Aorta (tissue), 5 donors: ENCODE data around the gene EBF4. TPM values are rescaled to one million over a fixed set of nuclear protein-coding genes. Genes with fewer than 3 reads are reported as not detected.
"Not testable (repeated sequence)": the region's sequence is repeated elsewhere in the genome, so short reads cannot be mapped to it uniquely, and the experiment has no call there.

Experiments used
- ATAC-seq: fragments of 200-7000 bp; cut with Tn5 transposase; one replicate; pipeline ENCODE4 v1.9.1; 2022; ENCODE audit warnings: moderate library complexity; ENCODE audit not compliant: low FRiP score
- DNase-seq, 2 donors: peaks; one replicate each; pipeline ENCODE4 v3.0.0-alpha.2; 2020
- H3K27ac ChIP-seq, 2 donors: one replicate each; pipeline ENCODE4 v1.5.1; 2013; ENCODE audit warnings: low read length in 2 of 2, mild to moderate bottlenecking in 2 of 2, moderate library complexity in 2 of 2, control low read depth in 1 of 2, inconsistent platforms in 1 of 2, low read depth in 1 of 2
- H3K27me3 ChIP-seq, 2 donors: one replicate each; pipeline ENCODE4 v1.6.1; 2013; ENCODE audit warnings: control low read depth in 1 of 2, low read length in 1 of 2, mild to moderate bottlenecking in 1 of 2, moderate library complexity in 1 of 2; ENCODE audit not compliant: insufficient read depth in 2 of 2, control insufficient read depth in 1 of 2
- H3K36me3 ChIP-seq, 2 donors: one replicate each; pipeline ENCODE4 v1.6.1; 2013; ENCODE audit warnings: control low read depth in 1 of 2, low read length in 1 of 2, mild to moderate bottlenecking in 1 of 2; ENCODE audit not compliant: insufficient read depth in 2 of 2, control insufficient read depth in 1 of 2
- H3K4me1 ChIP-seq, 2 donors: one replicate each; pipeline ENCODE4 v1.6.1; 2013; ENCODE audit warnings: low read length in 2 of 2, control low read depth in 1 of 2, mild to moderate bottlenecking in 1 of 2, moderate library complexity in 1 of 2; ENCODE audit not compliant: insufficient read depth in 2 of 2, control insufficient read depth in 1 of 2
- H3K4me3 ChIP-seq, 2 donors: one replicate each; pipeline ENCODE4 v1.5.1; 2013; ENCODE audit warnings: low read length in 2 of 2, control low read depth in 1 of 2, mild to moderate bottlenecking in 1 of 2
- H3K9me3 ChIP-seq: one replicate; pipeline ENCODE4 v1.6.1; 2013; ENCODE audit warnings: mild to moderate bottlenecking, low read length; ENCODE audit not compliant: control insufficient read depth
- WGBS, 2 donors: extraction: QIAGEN DNeasy Blood & Tissue Kit; methylation state at CpG; one replicate each; pipeline ENCODE4 v1.1.7; 2013; 5-methylcytosine and 5-hydroxymethylcytosine counted together
- intact Hi-C, 2 donors: fragments of 100-400 bp; cut with DNase I; formaldehyde crosslinking; loops; one replicate each; pipeline versions ENCODE4 v1.14.2 to v1.15.0; 2022
- polyA plus RNA-seq, 2 donors: library from polyadenylated mRNA; stranded (reverse); fragments of 200-250 nt; gene quantifications; one replicate each; pipeline ENCODE4 v1.2.3, GENCODE V29; 2013
- total RNA-seq, 2 donors: library from RNA; stranded (reverse); fragmentation: NEBNext Ultra II Directional; extraction: Animal tissue kit (Norgen Biotek cat#: 25700); gene quantifications; one replicate each; pipeline ENCODE4 v1.2.1, GENCODE V29; 2021
- donor health status: healthy with polysubstance abuse.
- donor health status: Bipolar disorder and iron deficiency.
- donor health status: DM: no; HTN: no; CAD: no.
- donor health status: DM: no; HTN: no; CAD: no.
- donor health status: DM: yes; HTN: yes; CAD: no.

EBF4 gene
- total and polyA plus RNA-seq, 4 donors: 10.8 to 30.3 (median 18.3) TPM

DNA sequence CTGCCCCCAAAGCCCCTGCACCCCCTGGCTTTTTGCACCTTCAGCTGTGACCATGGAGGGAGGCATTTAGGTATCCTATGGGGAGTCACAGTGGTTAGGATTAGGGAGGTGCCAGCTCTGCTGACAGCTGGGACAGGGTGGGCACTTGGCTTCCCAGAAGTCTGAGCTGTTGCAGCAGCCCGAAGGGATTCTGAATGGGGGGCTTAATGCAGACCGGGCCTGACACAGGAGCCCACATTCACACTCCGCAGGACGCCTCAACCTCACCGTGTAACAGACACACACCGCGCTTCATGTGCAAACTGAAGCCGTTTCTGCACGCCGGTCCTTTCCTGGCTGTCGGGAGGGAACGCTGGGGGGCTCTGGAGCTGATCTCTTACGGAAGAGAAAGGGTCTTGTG, 1.9 kb downstream of the EBF4 start:
- H3K9me3 ChIP-seq: no peaks in the 10 kb centered on the region
- DNase-seq (peak in 1 of 2 donors; percentile 71), ATAC-seq (no peak)
- H3K36me3 ChIP-seq: no peaks in the 10 kb centered on the region
- H3K4me1 ChIP-seq: no peaks in the 10 kb centered on the region
- 79 to 85% methylated on average over 13 of the region's 13 CpGs for WGBS, 2 donors
- intact Hi-C loops: loop anchor here in 1 of 2 donors (5.0 kb wide), 1 partner anchor 158 kb away; no protein-coding TSS in a partner anchor
- no peak overlapping the region for H3K4me3 ChIP-seq
- H3K27ac ChIP-seq: no peak overlapping the region
- no peaks in the 10 kb centered on the region for H3K27me3 ChIP-seq

DNA sequence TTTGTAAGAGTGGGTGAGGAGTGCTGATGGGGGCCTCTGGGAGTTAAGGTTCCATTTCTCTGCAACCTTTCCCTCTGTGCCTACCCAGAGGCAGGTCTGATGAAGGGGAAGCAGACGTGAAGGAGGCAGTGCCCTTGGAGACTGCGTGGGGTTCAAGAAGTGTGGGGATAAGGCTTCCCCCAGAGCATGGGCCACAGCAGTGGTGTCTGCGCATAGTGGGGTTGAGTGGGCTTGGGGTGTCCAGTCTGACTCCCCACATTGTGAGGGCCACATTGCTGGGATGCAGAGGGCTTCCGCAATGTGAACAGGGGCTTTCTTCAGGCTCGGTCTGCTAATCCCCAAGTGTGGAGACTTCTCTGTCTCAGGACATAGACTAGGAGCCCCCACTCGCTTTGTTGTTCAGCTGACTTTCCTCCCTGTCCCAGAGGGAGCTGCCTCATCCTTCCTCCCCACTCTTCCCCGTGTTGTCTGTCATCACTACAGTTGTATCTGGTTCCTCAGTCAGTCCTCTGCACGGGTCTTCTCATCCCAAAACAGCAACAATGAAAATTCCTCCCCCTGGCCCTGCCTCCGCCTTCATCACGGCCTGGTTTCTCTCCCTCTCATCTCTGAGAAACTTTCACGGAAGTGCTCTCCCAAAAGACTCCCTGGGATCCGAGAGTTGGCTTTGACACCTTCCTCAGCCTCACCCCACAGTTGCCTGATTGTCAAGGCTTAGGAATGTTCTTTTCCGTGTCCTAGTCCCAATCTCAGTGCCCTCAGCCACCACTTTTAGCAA, 2.8 kb downstream of the EBF4 start:
- H3K27ac ChIP-seq: no peak overlapping the region
- intact Hi-C loops: no loop called here
- H3K4me1 ChIP-seq: no peaks in the 10 kb centered on the region
- no peak overlapping the region for H3K4me3 ChIP-seq
- no peak for ATAC-seq
- H3K27me3 ChIP-seq: no peaks in the 10 kb centered on the region
- H3K36me3 ChIP-seq: no peaks in the 10 kb centered on the region
- peak in 1 of 2 donors; percentile 59 for DNase-seq
- 86 to 93% methylated on average over 13 of the region's 13 CpGs for WGBS, 2 donors
- no peaks in the 10 kb centered on the region for H3K9me3 ChIP-seq

DNA sequence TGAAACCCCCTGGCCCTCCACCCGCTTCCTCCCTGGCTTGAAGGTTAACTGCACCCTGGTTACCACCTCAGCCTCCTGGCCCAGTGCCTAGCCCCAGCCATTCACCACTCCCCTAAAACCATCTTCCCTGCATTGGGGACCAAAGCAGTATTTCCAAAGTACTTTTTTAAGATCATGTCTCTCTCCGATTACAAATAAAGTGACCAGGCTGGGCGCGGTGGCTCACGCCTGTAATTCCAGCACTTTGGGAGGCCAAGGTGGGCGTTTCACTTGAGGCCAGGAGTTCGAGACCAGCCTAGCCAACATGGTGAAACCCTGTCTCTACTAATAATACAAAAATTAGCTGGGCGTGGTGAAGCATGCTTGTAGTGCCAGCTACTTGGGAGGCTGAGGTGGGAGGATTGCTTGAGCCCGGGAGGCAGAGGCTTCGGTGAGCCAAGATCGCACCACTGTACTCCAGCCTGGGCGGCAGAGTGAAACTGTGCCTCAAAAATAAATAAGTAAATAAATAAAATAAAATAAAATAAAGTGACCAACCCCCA, 3.5 kb downstream of the EBF4 start:
- H3K27ac ChIP-seq, H3K9me3 ChIP-seq, ATAC-seq, H3K36me3 ChIP-seq, H3K4me1 ChIP-seq, H3K4me3 ChIP-seq, intact Hi-C loops, H3K27me3 ChIP-seq: not testable (repeated sequence)
- peak in 1 of 2 donors; percentile 9 for DNase-seq
- WGBS, 2 donors: 97 to 100% methylated on average over 12 of the region's 12 CpGs

DNA sequence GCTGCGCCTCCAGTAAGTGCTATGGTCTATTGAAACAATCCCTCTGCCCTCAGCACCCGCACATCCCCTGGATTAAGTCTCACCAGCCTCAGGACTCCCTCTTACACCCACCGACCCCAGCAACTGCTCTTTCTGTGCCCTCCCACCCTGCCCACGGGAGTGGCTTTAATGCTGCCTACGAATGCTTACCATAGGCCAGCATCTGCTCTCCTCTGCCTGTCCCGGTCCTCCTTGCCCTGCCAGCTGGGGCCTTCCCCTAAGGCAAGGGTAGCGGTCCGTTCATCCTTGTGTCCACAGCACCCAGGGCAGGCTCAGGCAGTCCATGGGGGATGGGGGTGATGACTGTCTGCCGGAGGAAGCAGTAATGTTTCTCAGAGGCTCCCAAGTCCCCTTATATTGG, 4.1 kb downstream of the EBF4 start:
- intact Hi-C loops: no loop called here

DNA sequence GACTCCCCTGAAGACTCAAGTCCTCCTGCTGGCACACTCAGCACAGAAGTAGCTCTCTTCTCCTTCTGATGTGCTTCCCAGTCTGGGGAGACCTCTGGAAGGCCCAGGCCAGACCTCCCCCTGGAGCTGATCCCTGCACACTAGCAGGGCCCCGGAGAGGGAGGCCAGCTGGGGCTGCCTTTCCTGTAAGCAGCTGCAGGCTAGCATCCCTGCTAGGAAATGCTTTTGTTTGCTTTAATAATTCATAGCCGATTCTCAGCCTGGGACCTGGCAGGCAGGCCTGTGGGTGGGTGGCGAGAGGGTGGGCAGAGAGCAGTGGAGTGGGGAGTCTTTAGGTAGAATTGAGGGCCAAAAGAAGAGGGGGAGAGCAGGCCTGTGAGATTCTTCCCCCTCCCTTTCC, 5.2 kb downstream of the EBF4 start:
- DNase-seq (peak in 1 of 2 donors; percentile 39), ATAC-seq (no peak)
- Histone ChIP-seq H3K9me3 (no peaks in the 10 kb centered on the region), H3K36me3 (no peaks in the 10 kb centered on the region), H3K27ac (no peak overlapping the region), H3K4me3 (no peak overlapping the region), H3K27me3 (no peaks in the 10 kb centered on the region), H3K4me1 (no peaks in the 10 kb centered on the region)
- intact Hi-C loops: no loop called here
- 71 to 83% methylated on average over 3 of the region's 3 CpGs for WGBS, 2 donors

More for the DNA sequence above, 4.1 kb downstream of the EBF4 start:
- Histone ChIP-seq H3K27ac (no peak overlapping the region), H3K9me3 (no peaks in the 10 kb centered on the region), H3K4me3 (no peak overlapping the region), H3K36me3 (no peaks in the 10 kb centered on the region), H3K4me1 (no peaks in the 10 kb centered on the region), H3K27me3 (no peaks in the 10 kb centered on the region)
- WGBS, 2 donors: 96 to 98% methylated on average over 9 of the region's 9 CpGs
- ATAC-seq (no peak), DNase-seq (peak in 1 of 2 donors; percentile 20)

DNA sequence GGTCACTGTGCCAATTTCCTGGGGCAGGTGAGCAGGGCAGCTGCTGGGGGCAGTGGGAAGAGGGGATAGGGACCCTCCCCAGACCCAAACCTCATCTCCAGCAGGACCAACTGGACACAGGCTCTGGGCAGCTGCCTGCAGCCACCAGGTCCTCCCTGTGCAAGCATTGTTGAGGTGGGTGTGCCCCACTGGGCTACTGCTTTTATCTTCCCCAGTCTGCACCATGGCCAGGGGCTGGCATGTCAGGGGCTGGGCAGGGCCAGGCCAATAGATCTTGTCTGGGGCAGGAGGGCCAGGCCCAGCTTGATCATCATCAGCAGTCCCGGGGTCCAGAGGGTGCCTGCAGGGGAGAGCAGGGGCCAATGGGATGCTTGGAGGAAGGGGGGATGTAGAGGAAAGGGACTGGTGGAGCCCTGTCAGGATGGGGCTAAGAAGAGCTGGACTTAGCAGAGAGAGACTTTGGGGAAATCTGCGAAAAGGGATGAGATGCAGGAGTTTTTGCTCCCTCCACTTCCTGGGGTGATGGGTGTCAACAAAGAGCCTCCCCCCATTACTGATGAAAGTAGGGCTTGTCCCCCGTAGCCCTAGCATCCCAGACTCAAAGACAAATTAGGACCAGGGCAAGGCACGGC, 5.7 kb downstream of the EBF4 start:
- WGBS, 2 donors: 83 to 94% methylated on average over 4 of the region's 4 CpGs
- no peak overlapping the region for H3K4me3 ChIP-seq
- no peaks in the 10 kb centered on the region for H3K36me3 ChIP-seq
- ATAC-seq (no peak), DNase-seq (no peak)
- intact Hi-C loops: no loop called here
- H3K27me3 ChIP-seq: no peaks in the 10 kb centered on the region
- no peaks in the 10 kb centered on the region for H3K4me1 ChIP-seq
- no peaks in the 10 kb centered on the region for H3K9me3 ChIP-seq
- no peak overlapping the region for H3K27ac ChIP-seq

DNA sequence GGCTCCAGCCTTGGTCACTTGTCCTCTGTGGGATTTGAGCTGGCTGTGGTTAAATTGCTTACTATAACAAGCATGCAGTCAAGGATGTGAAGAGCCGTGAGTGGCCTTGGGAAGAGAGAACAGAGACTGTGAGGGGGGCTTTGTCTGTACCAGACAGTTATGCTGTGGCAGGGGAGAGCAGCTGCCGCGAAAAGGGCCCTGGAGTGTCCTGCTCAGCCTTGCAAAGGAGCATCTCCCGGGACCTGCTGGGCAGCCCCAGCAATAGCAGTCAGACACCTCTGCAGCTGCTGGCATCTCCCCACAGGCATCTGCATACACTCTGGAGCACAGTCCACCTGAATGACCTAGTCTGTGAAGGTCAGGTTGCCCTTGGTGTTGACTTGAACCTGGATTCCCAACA, 6.3 kb downstream of the EBF4 start:
- no peak for DNase-seq
- Histone ChIP-seq H3K27ac (no peak overlapping the region), H3K4me1 (no peaks in the 10 kb centered on the region), H3K9me3 (no peaks in the 10 kb centered on the region), H3K4me3 (no peak overlapping the region), H3K36me3 (no peaks in the 10 kb centered on the region), H3K27me3 (no peaks in the 10 kb centered on the region)
- intact Hi-C loops: no loop called here
- 86 to 91% methylated on average over 4 of the region's 4 CpGs for WGBS, 2 donors
- no peak for ATAC-seq

DNA sequence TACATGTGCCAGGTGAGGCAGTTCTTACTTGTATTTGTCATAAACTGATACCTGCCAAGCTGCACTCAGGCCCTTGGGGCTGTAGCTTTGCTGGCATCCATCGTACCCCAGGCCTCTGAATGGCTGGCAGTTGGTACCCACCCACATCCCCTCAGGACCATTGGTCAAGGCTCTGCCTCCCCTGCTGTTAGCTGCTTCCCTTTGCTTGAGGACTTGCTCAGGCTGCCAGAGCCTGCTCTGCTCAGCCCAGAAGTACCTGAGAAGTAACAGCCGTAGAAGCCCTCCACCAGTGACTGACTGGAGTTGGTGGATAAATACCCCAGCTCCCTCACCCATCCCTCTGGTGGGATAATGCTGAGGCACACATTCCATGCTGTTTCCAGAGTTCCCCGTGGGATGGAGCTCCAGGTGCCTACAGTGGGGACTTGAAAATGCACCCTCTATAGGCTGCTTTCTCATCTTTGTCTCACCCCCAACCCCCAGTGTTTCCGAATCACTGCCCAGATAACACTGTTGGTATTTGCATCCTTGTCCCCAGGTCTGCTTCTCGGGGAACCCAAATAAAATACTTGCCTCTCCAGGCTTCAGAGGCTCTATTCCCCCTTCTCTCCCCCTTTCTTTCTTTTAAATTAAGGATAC, 7.3 kb downstream of the EBF4 start:
- no peak for DNase-seq
- Histone ChIP-seq H3K9me3 (no peaks in the 10 kb centered on the region), H3K27ac (no peak overlapping the region), H3K4me3 (no peak overlapping the region), H3K36me3 (no peaks in the 10 kb centered on the region), H3K27me3 (no peaks in the 10 kb centered on the region), H3K4me1 (no peaks in the 10 kb centered on the region)
- ATAC-seq: no peak
- intact Hi-C loops: no loop called here
- 83 to 84% methylated on average over 5 of the region's 5 CpGs for WGBS, 2 donors
